ENCODE data around the gene CSNK1A1.

The CSNK1A1 gene

GRCh38 chr5:149457393-149457763 lies 93.9 kb downstream of the CSNK1A1 start:
- ATAC-seq = no peak
- TF ChIP-seq TOX (CRISPR knock-in tag; IDR thresholded peaks at IDR 0.05; ENCODE audit: borderline replicate concordance) = no peak
- no peak for TF ChIP-seq ZNF565 (CRISPR knock-in tag; conservative IDR thresholded peaks at IDR 0.05; ENCODE audit: low read depth)
- TF ChIP-seq PPARA (CRISPR knock-in tag; IDR thresholded peaks at IDR 0.05; ENCODE audit: borderline replicate concordance) = no peak
- TF ChIP-seq ZFP30 (CRISPR knock-in tag; IDR thresholded peaks at IDR 0.05) = no peak
- no peak for TF ChIP-seq PATZ1 (CRISPR knock-in tag; IDR thresholded peaks at IDR 0.05; ENCODE audit: borderline replicate concordance)
- TF ChIP-seq ISL1 (CRISPR knock-in tag; IDR thresholded peaks at IDR 0.05) = no peak
- no peak for TF ChIP-seq ZNF8 (CRISPR knock-in tag; IDR thresholded peaks at IDR 0.05)
- TF ChIP-seq RARB (CRISPR knock-in tag; IDR thresholded peaks at IDR 0.05) = no peak
- no peak for TF ChIP-seq ESRRG (CRISPR knock-in tag; IDR thresholded peaks at IDR 0.05)

GRCh38 chr5:149456597-149457392 lies 94.4 kb downstream of the CSNK1A1 start:
- ATAC-seq = no peak
- TF ChIP-seq PATZ1 (CRISPR knock-in tag; IDR thresholded peaks at IDR 0.05; ENCODE audit: borderline replicate concordance) = no peak
- no peak for TF ChIP-seq ZC3H10 (CRISPR knock-in tag; IDR thresholded peaks at IDR 0.05)
- TF ChIP-seq TOX (CRISPR knock-in tag; IDR thresholded peaks at IDR 0.05; ENCODE audit: borderline replicate concordance) = no peak
- no peak for TF ChIP-seq ARNTL (CRISPR knock-in tag; IDR thresholded peaks at IDR 0.05; ENCODE audit: borderline replicate concordance, low read depth)
- TF ChIP-seq ZNF70 (CRISPR knock-in tag; IDR thresholded peaks at IDR 0.05) = no peak
- TF ChIP-seq CREB5 (CRISPR knock-in tag; IDR thresholded peaks at IDR 0.05; ENCODE audit: low read depth) = no peak
- no peak for TF ChIP-seq RARB (CRISPR knock-in tag; IDR thresholded peaks at IDR 0.05)
- TF ChIP-seq TSHZ2 (CRISPR knock-in tag; IDR thresholded peaks at IDR 0.05) = no peak
- no peak for TF ChIP-seq ZNF565 (CRISPR knock-in tag; conservative IDR thresholded peaks at IDR 0.05; ENCODE audit: low read depth)
- no peak for TF ChIP-seq ZNF8 (CRISPR knock-in tag; IDR thresholded peaks at IDR 0.05)
- no peak for TF ChIP-seq ZFP3 (CRISPR knock-in tag; IDR thresholded peaks at IDR 0.05)

- TF ChIP-seq OSR1 (CRISPR knock-in tag; IDR thresholded peaks at IDR 0.05) = no peak
- TF ChIP-seq ISL1 (CRISPR knock-in tag; IDR thresholded peaks at IDR 0.05) = no peak
- TF ChIP-seq ESRRG (CRISPR knock-in tag; IDR thresholded peaks at IDR 0.05) = no peak
- no peak for TF ChIP-seq ZFP30 (CRISPR knock-in tag; IDR thresholded peaks at IDR 0.05)
- TF ChIP-seq BACH2 (CRISPR knock-in tag; IDR thresholded peaks at IDR 0.05; ENCODE audit: borderline replicate concordance) = no peak
- no peak for TF ChIP-seq PATZ1 (CRISPR knock-in tag; IDR thresholded peaks at IDR 0.05; ENCODE audit: borderline replicate concordance)
- TF ChIP-seq ARNTL (CRISPR knock-in tag; IDR thresholded peaks at IDR 0.05; ENCODE audit: borderline replicate concordance, low read depth) = no peak
- TF ChIP-seq TOX (CRISPR knock-in tag; IDR thresholded peaks at IDR 0.05; ENCODE audit: borderline replicate concordance) = no peak
- no peak for TF ChIP-seq SNAI2 (CRISPR knock-in tag; IDR thresholded peaks at IDR 0.05)
- TF ChIP-seq CREB5 (CRISPR knock-in tag; IDR thresholded peaks at IDR 0.05; ENCODE audit: low read depth) = no peak
- no peak for TF ChIP-seq POU6F1 (CRISPR knock-in tag; IDR thresholded peaks at IDR 0.05; ENCODE audit: borderline replicate concordance, low read depth)
- no peak for TF ChIP-seq CSRNP3 (CRISPR knock-in tag; IDR thresholded peaks at IDR 0.05)
- TF ChIP-seq ZNF565 (CRISPR knock-in tag; conservative IDR thresholded peaks at IDR 0.05; ENCODE audit: low read depth) = no peak
- ATAC-seq = peak; percentile 60
Measured at GRCh38 chr5:149455889-149456409, 95.3 kb downstream of the CSNK1A1 start.
